WI38 (cell line): ENCODE data around the gene DTNB.
A peak's percentile ranks its signal among the peaks of the same experiment; 100 is the strongest.
"Not testable (repeated sequence)": the region's sequence is repeated elsewhere in the genome, so short reads cannot be mapped to it uniquely, and the experiment has no call there.

Source experiments
- H3K4me3 ChIP-seq: 2 replicates; pipeline ENCODE4 v1.5.1; 2011; ENCODE audit warnings: low read depth, mild to moderate bottlenecking, control low read depth, low read length
- CTCF ChIP-seq: IDR thresholded peaks from 2 replicates; pipeline ENCODE4 v1.5.1; 2012; ENCODE audit warnings: low read depth, mild to moderate bottlenecking, control low read depth, low read length

The DTNB gene

GRCh38 chr2:25534455-25534854 lies 138.9 kb downstream of the DTNB start:
- H3K4me3 ChIP-seq = no peak overlapping the region
- no peak for TF ChIP-seq CTCF

- not testable (repeated sequence) for H3K4me3 ChIP-seq
Measured at GRCh38 chr2:25533771-25534170, 139.6 kb downstream of the DTNB start.

GRCh38 chr2:25532521-25532920 lies 140.9 kb downstream of the DTNB start:
- TF ChIP-seq CTCF = no peak
- H3K4me3 ChIP-seq = no peak overlapping the region

GRCh38 chr2:25529034-25529433 lies 144.3 kb downstream of the DTNB start:
- no peak overlapping the region for H3K4me3 ChIP-seq
- TF ChIP-seq CTCF = no peak

GRCh38 chr2:25528173-25528572 lies 145.2 kb downstream of the DTNB start:
- H3K4me3 ChIP-seq = no peak overlapping the region
- no peak for TF ChIP-seq CTCF

GRCh38 chr2:25524507-25524906 lies 148.9 kb downstream of the DTNB start:
- H3K4me3 ChIP-seq = no peak overlapping the region
- no peak for TF ChIP-seq CTCF

GRCh38 chr2:25523060-25523459 lies 150.3 kb downstream of the DTNB start:
- no peak overlapping the region for H3K4me3 ChIP-seq
- TF ChIP-seq CTCF = no peak

GRCh38 chr2:25521665-25522387 lies 151.6 kb downstream of the DTNB start:
- peak overlapping the region; percentile 45 for H3K4me3 ChIP-seq
- TF ChIP-seq CTCF = peak; percentile 67
